ENCODE results near the gene AFF3. TPM values are rescaled to one million over a fixed set of nuclear protein-coding genes. Genes with fewer than 3 reads are reported as not detected.
A peak's percentile ranks its signal among the peaks of the same experiment; 100 is the strongest.

The AFF3 gene
- total RNA-seq, 1 experiment from 2014 or later: not detected

- no peak for DNase-seq
- Mint-ChIP-seq H3K27ac (ENCODE audit: unreplicated experiment) (no peak overlapping the region), H3K36me3 (ENCODE audit: insufficient read depth, unreplicated experiment) (no peaks in the 10 kb centered on the region), H3K4me1 (ENCODE audit: low read depth, unreplicated experiment) (peaks cover 9% of the 10 kb centered on the region), H3K9me3 (ENCODE audit: low read depth, unreplicated experiment) (no peaks in the 10 kb centered on the region), H3K27me3 (ENCODE audit: unreplicated experiment) (no peaks in the 10 kb centered on the region), H3K4me3 (ENCODE audit: low read depth, unreplicated experiment) (no peak overlapping the region)
- BruUV-seq (replicated peaks): no TSS peak
- intact Hi-C loops (cut with micrococcal nuclease; ENCODE audit: unreplicated experiment): no loop called here
- no peak for TF ChIP-seq CTCF (IDR thresholded peaks at IDR 0.05; ENCODE audit: unreplicated experiment)
- CTCF ChIA-PET: no interaction called here
Observed at GRCh38 chr2:99852376-99852934, 289.9 kb downstream of the AFF3 start.

GRCh38 chr2:99851811-99852210 lies 290.6 kb downstream of the AFF3 start:
- no TSS peak for BruUV-seq (replicated peaks)
- intact Hi-C loops (cut with micrococcal nuclease; ENCODE audit: unreplicated experiment): no loop called here
- Mint-ChIP-seq H3K9me3 (ENCODE audit: low read depth, unreplicated experiment) (no peaks in the 10 kb centered on the region), H3K27me3 (ENCODE audit: unreplicated experiment) (peaks cover 6% of the 10 kb centered on the region), H3K36me3 (ENCODE audit: insufficient read depth, unreplicated experiment) (no peaks in the 10 kb centered on the region), H3K27ac (ENCODE audit: unreplicated experiment) (no peak overlapping the region), H3K4me3 (ENCODE audit: low read depth, unreplicated experiment) (no peak overlapping the region), H3K4me1 (ENCODE audit: low read depth, unreplicated experiment) (peaks cover 9% of the 10 kb centered on the region)
- TF ChIP-seq CTCF (IDR thresholded peaks at IDR 0.05; ENCODE audit: unreplicated experiment): no peak
- CTCF ChIA-PET: no interaction called here
- no peak for DNase-seq

GRCh38 chr2:99851089-99851488 lies 291.3 kb downstream of the AFF3 start:
- no peak for DNase-seq
- CTCF ChIA-PET: no interaction called here
- H3K27ac Mint-ChIP-seq (ENCODE audit: unreplicated experiment): no peak overlapping the region
- no TSS peak for BruUV-seq (replicated peaks)
- intact Hi-C loops (cut with micrococcal nuclease; ENCODE audit: unreplicated experiment): no loop called here
- no peaks in the 10 kb centered on the region for H3K36me3 Mint-ChIP-seq (ENCODE audit: insufficient read depth, unreplicated experiment)
- peaks cover 9% of the 10 kb centered on the region for H3K4me1 Mint-ChIP-seq (ENCODE audit: low read depth, unreplicated experiment)
- no peak overlapping the region for H3K4me3 Mint-ChIP-seq (ENCODE audit: low read depth, unreplicated experiment)
- TF ChIP-seq CTCF (IDR thresholded peaks at IDR 0.05; ENCODE audit: unreplicated experiment): no peak
- no peaks in the 10 kb centered on the region for H3K9me3 Mint-ChIP-seq (ENCODE audit: low read depth, unreplicated experiment)
- peaks cover 13% of the 10 kb centered on the region for H3K27me3 Mint-ChIP-seq (ENCODE audit: unreplicated experiment)

- intact Hi-C loops (cut with micrococcal nuclease; ENCODE audit: unreplicated experiment): no loop called here
- peak; percentile 4 for DNase-seq
- H3K9me3 Mint-ChIP-seq (ENCODE audit: low read depth, unreplicated experiment): no peaks in the 10 kb centered on the region
- no TSS peak for BruUV-seq (replicated peaks)
- H3K4me1 Mint-ChIP-seq (ENCODE audit: low read depth, unreplicated experiment): peaks cover 9% of the 10 kb centered on the region
- peak overlapping the region; percentile 41 for H3K4me3 Mint-ChIP-seq (ENCODE audit: low read depth, unreplicated experiment)
- H3K27me3 Mint-ChIP-seq (ENCODE audit: unreplicated experiment): peaks cover 13% of the 10 kb centered on the region
- H3K27ac Mint-ChIP-seq (ENCODE audit: unreplicated experiment): no peak overlapping the region
- CTCF ChIA-PET: no interaction called here
- H3K36me3 Mint-ChIP-seq (ENCODE audit: insufficient read depth, unreplicated experiment): no peaks in the 10 kb centered on the region
- TF ChIP-seq CTCF (IDR thresholded peaks at IDR 0.05; ENCODE audit: unreplicated experiment): no peak
Observed at GRCh38 chr2:99850084-99850710, 292.2 kb downstream of the AFF3 start.

All from Calu3 (cell line).